Measurements from ENCODE around the gene IL17REL.

DNA sequence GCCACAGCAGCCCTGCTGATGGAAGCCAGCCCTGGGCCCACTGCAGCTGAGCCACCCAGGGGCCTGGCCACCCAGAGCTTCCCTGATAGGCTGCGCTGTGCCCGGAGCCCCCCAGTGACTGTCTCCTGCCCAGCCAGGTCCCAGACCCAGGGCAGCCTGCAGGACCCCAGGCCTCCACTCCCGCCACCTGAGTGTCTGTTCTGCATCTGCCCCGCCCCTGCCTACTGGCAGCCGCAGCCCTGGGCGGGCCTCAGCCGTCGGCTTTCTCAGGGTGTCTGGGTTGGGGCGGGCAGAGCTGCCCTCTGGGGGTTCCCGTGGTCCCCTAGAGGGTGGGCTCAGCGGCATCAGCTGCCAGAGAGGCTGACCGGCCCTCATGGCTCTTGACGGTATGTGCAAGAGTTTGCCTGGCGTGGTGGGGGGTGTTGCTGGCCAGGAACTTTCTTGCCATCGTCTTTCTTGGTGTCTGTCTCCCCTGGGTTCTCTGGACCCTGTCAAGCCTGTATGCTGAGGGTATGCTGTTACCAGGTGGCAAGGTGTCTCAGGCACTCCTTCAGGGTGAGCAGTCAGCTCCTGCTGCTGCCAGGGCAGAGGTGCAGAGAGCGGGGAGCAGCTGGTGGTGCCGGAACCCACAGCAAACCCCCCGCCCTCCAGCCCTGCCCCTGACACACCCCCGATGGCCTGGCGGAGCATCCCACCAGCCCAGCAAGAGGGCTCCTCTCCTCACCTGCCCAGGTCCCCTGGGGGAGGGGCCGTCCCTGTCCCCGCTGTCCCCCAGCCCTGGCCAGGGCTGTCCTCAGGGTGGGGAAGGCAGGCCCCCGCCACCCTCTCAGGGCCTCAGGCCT, 64.2 kb downstream of the IL17REL start:
- TF ChIP-seq, protein P1, sequence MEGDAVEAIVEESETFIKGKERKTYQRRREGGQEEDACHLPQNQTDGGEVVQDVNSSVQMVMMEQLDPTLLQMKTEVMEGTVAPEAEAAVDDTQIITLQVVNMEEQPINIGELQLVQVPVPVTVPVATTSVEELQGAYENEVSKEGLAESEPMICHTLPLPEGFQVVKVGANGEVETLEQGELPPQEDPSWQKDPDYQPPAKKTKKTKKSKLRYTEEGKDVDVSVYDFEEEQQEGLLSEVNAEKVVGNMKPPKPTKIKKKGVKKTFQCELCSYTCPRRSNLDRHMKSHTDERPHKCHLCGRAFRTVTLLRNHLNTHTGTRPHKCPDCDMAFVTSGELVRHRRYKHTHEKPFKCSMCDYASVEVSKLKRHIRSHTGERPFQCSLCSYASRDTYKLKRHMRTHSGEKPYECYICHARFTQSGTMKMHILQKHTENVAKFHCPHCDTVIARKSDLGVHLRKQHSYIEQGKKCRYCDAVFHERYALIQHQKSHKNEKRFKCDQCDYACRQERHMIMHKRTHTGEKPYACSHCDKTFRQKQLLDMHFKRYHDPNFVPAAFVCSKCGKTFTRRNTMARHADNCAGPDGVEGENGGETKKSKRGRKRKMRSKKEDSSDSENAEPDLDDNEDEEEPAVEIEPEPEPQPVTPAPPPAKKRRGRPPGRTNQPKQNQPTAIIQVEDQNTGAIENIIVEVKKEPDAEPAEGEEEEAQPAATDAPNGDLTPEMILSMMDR (IDR thresholded peaks at IDR 0.05), result no peak
- TF ChIP-seq POLR2A (IDR thresholded peaks at IDR 0.05), result peak in 1 of 4 donors; percentile 19
